DND-41 (cell line): Measurements from ENCODE around the gene ZNF761.

Experiments
- CTCF ChIP-seq: IDR thresholded peaks from 2 replicates; pipeline ENCODE4 v1.5.1; 2012; ENCODE audit warnings: borderline replicate concordance, low read length, moderate library complexity, mild to moderate bottlenecking; ENCODE audit not compliant: poor library complexity, severe bottlenecking; ENCODE audit errors: extremely low read depth
- EZH2 ChIP-seq: IDR thresholded peaks from 3 replicates; pipeline ENCODE4 v1.6.1; 2012; ENCODE audit warnings: borderline replicate concordance, low read depth, mild to moderate bottlenecking, moderate library complexity, low read length, inconsistent platforms; ENCODE audit not compliant: severe bottlenecking

GRCh38 chr19:53485046-53486004 lies 53.5 kb downstream of the ZNF761 start:
- TF ChIP-seq CTCF, result no peak
- TF ChIP-seq EZH2, result no peak
